ENCODE measurements around the gene KCNQ2.

The KCNQ2 gene

GRCh38 chr20:63352811-63353221, 119.6 kb downstream of the KCNQ2 start:
- Histone ChIP-seq H3K4me2 (ENCODE audit: insufficient read depth, low read length) (no peak overlapping the region), H3K27ac (ENCODE audit: low read length) (no peak overlapping the region), H3K36me3 (ENCODE audit: insufficient read depth, low read length) (no peaks in the 10 kb centered on the region), H4K20me1 (ENCODE audit: insufficient read depth, low read length) (peaks cover 15% of the 10 kb centered on the region), H3K9ac (ENCODE audit: low read depth, low read length) (no peak overlapping the region), H3K4me3 (ENCODE audit: low read depth in 1 of 2, low read length in 2 of 2) (no peak overlapping the region), H3K79me2 (ENCODE audit: insufficient read depth, low read length) (no peaks in the 10 kb centered on the region), H3K9me3 (ENCODE audit: insufficient read depth, low read length, severe bottlenecking) (peaks cover 3% of the 10 kb centered on the region), H2AFZ (ENCODE audit: low read depth, low read length) (no peak overlapping the region), H3K4me1 (ENCODE audit: insufficient read depth, low read length) (no peaks in the 10 kb centered on the region), H3K27me3 (ENCODE audit: insufficient read depth, low read length, poor library complexity) (no peaks in the 10 kb centered on the region)
- DNase-seq (no peak), ATAC-seq (ENCODE audit: insufficient read depth, low read depth) (no peak)
- TF ChIP-seq CTCF (IDR thresholded peaks at IDR 0.05; ENCODE audit: borderline replicate concordance, extremely low read depth, low read length, poor library complexity, severe bottlenecking) (no peak), EZH2 (IDR thresholded peaks at IDR 0.05; ENCODE audit: borderline replicate concordance, low read depth, low read length, severe bottlenecking) (no peak)

GRCh38 chr20:63351811-63352591, 120.5 kb downstream of the KCNQ2 start:
- Histone ChIP-seq H3K79me2 (ENCODE audit: insufficient read depth, low read length) (no peaks in the 10 kb centered on the region), H2AFZ (ENCODE audit: low read depth, low read length) (no peak overlapping the region), H3K4me1 (ENCODE audit: insufficient read depth, low read length) (no peaks in the 10 kb centered on the region), H3K27me3 (ENCODE audit: insufficient read depth, low read length, poor library complexity) (no peaks in the 10 kb centered on the region), H3K27ac (ENCODE audit: low read length) (no peak overlapping the region), H3K9ac (ENCODE audit: low read depth, low read length) (no peak overlapping the region), H4K20me1 (ENCODE audit: insufficient read depth, low read length) (peaks cover 11% of the 10 kb centered on the region), H3K4me2 (ENCODE audit: insufficient read depth, low read length) (no peak overlapping the region), H3K4me3 (ENCODE audit: low read depth in 1 of 2, low read length in 2 of 2) (no peak overlapping the region), H3K9me3 (ENCODE audit: insufficient read depth, low read length, severe bottlenecking) (peaks cover 3% of the 10 kb centered on the region), H3K36me3 (ENCODE audit: insufficient read depth, low read length) (no peaks in the 10 kb centered on the region)
- ATAC-seq (ENCODE audit: insufficient read depth, low read depth) (no peak), DNase-seq (no peak)
- TF ChIP-seq CTCF (IDR thresholded peaks at IDR 0.05; ENCODE audit: borderline replicate concordance, extremely low read depth, low read length, poor library complexity, severe bottlenecking): no peak
- TF ChIP-seq EZH2 (IDR thresholded peaks at IDR 0.05; ENCODE audit: borderline replicate concordance, low read depth, low read length, severe bottlenecking): no peak

- no peak for DNase-seq
- Histone ChIP-seq H3K27me3 (ENCODE audit: insufficient read depth, low read length, poor library complexity) (no peaks in the 10 kb centered on the region), H4K20me1 (ENCODE audit: insufficient read depth, low read length) (peaks cover 13% of the 10 kb centered on the region; the same call in 1 of the 2 replicates), H3K79me2 (ENCODE audit: insufficient read depth, low read length) (no peaks in the 10 kb centered on the region), H3K4me3 (ENCODE audit: low read depth in 1 of 2, low read length in 2 of 2) (no peak overlapping the region), H3K4me2 (ENCODE audit: insufficient read depth, low read length) (no peak overlapping the region), H3K27ac (ENCODE audit: low read length) (no peak overlapping the region), H2AFZ (ENCODE audit: low read depth, low read length) (no peak overlapping the region), H3K9me3 (ENCODE audit: insufficient read depth, low read length, severe bottlenecking) (peaks cover 3% of the 10 kb centered on the region), H3K9ac (ENCODE audit: low read depth, low read length) (no peak overlapping the region), H3K36me3 (ENCODE audit: insufficient read depth, low read length) (no peaks in the 10 kb centered on the region), H3K4me1 (ENCODE audit: insufficient read depth, low read length) (no peaks in the 10 kb centered on the region)
- TF ChIP-seq EZH2 (IDR thresholded peaks at IDR 0.05; ENCODE audit: borderline replicate concordance, low read depth, low read length, severe bottlenecking) (no peak), CTCF (IDR thresholded peaks at IDR 0.05; ENCODE audit: borderline replicate concordance, extremely low read depth, low read length, poor library complexity, severe bottlenecking) (no peak)
- no peak for ATAC-seq (ENCODE audit: insufficient read depth, low read depth)
Observed at GRCh38 chr20:63351326-63351700, 121.1 kb downstream of the KCNQ2 start.

Measured in DND-41 (cell line).